ENCODE data around the gene TCAIM.

Gene TCAIM

GRCh38 chr3:44419923-44420650 lies 81.5 kb downstream of the TCAIM start (continued):
- TF ChIP-seq, protein P1, sequence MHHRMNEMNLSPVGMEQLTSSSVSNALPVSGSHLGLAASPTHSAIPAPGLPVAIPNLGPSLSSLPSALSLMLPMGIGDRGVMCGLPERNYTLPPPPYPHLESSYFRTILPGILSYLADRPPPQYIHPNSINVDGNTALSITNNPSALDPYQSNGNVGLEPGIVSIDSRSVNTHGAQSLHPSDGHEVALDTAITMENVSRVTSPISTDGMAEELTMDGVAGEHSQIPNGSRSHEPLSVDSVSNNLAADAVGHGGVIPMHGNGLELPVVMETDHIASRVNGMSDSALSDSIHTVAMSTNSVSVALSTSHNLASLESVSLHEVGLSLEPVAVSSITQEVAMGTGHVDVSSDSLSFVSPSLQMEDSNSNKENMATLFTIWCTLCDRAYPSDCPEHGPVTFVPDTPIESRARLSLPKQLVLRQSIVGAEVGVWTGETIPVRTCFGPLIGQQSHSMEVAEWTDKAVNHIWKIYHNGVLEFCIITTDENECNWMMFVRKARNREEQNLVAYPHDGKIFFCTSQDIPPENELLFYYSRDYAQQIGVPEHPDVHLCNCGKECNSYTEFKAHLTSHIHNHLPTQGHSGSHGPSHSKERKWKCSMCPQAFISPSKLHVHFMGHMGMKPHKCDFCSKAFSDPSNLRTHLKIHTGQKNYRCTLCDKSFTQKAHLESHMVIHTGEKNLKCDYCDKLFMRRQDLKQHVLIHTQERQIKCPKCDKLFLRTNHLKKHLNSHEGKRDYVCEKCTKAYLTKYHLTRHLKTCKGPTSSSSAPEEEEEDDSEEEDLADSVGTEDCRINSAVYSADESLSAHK (tag by site-specific recombination; IDR thresholded peaks at IDR 0.05): no peak
- TF ChIP-seq ZNF610 (tag by site-specific recombination; IDR thresholded peaks at IDR 0.05; ENCODE audit: borderline replicate concordance) (no peak), ZNF24 (tag by site-specific recombination; IDR thresholded peaks at IDR 0.05) (no peak), SCRT1 (tag by site-specific recombination; IDR thresholded peaks at IDR 0.05; ENCODE audit: borderline replicate concordance) (no peak), ZNF596 (tag by site-specific recombination; IDR thresholded peaks at IDR 0.05) (no peak), CTCF (tag by site-specific recombination; IDR thresholded peaks at IDR 0.05) (no peak), ZNF19 (tag by site-specific recombination; IDR thresholded peaks at IDR 0.05; ENCODE audit: low read depth) (no peak), ZNF837 (tag by site-specific recombination; IDR thresholded peaks at IDR 0.05) (no peak), ZNF23 (tag by site-specific recombination; IDR thresholded peaks at IDR 0.05; ENCODE audit: borderline replicate concordance) (no peak), ZNF670 (tag by site-specific recombination; IDR thresholded peaks at IDR 0.05; ENCODE audit: low read depth) (no peak), ATF2 (tag by site-specific recombination; IDR thresholded peaks at IDR 0.05; ENCODE audit: low read depth) (no peak), ZNF529 (tag by site-specific recombination; IDR thresholded peaks at IDR 0.05; ENCODE audit: insufficient replicate concordance) (no peak)
- TF ChIP-seq, protein P2, sequence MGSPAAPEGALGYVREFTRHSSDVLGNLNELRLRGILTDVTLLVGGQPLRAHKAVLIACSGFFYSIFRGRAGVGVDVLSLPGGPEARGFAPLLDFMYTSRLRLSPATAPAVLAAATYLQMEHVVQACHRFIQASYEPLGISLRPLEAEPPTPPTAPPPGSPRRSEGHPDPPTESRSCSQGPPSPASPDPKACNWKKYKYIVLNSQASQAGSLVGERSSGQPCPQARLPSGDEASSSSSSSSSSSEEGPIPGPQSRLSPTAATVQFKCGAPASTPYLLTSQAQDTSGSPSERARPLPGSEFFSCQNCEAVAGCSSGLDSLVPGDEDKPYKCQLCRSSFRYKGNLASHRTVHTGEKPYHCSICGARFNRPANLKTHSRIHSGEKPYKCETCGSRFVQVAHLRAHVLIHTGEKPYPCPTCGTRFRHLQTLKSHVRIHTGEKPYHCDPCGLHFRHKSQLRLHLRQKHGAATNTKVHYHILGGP (tag by site-specific recombination; IDR thresholded peaks at IDR 0.05): no peak
- TF ChIP-seq, protein P3, sequence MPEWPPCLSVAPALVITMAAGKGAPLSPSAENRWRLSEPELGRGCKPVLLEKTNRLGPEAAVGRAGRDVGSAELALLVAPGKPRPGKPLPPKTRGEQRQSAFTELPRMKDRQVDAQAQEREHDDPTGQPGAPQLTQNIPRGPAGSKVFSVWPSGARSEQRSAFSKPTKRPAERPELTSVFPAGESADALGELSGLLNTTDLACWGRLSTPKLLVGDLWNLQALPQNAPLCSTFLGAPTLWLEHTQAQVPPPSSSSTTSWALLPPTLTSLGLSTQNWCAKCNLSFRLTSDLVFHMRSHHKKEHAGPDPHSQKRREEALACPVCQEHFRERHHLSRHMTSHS (tag by site-specific recombination; IDR thresholded peaks at IDR 0.05): no peak

DNA sequence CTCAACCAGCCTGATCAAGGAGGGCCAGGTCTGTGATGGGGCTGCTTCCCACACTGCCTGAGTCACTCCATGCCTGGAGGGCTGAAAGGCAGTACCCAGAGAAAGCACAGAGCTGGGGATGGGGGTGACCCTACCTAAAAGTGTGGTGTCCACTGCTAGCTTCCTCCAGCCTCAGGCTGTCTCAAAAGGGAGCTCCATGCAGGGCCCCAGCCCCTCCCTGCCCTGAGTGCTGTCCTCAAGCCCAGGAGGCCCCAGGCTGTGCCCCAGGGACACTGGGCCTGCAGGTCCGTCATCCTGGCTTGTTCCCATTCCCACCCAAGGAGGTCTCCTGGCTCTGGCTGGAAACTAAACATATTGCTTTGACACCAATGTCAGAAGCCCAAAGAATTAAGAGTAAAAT lies 82.1 kb downstream of the TCAIM start:
- Histone ChIP-seq H3K4me1 (ENCODE audit: control insufficient read depth, insufficient read depth, low read length) (no peaks in the 10 kb centered on the region), H3K36me3 (ENCODE audit: control insufficient read depth in 2 of 2, insufficient read depth in 1 of 2, low read length in 2 of 2) (no peaks in the 10 kb centered on the region), H3K9me3 (ENCODE audit: control insufficient read depth, insufficient read depth, low read depth, low read length) (no peaks in the 10 kb centered on the region), H3K4me3 (ENCODE audit: low read depth, low read length) (no peak overlapping the region), H3K27ac (ENCODE audit: extremely low read depth, low read depth, low read length) (no peak overlapping the region)
- ChIA-PET POLR2A (no interaction called here), CTCF (no interaction called here)
- no peak for TF ChIP-seq SCRT2 (tag by site-specific recombination; IDR thresholded peaks at IDR 0.05)
- TF ChIP-seq ZNF510 (tag by site-specific recombination; IDR thresholded peaks at IDR 0.05; ENCODE audit: insufficient replicate concordance): no peak
- TF ChIP-seq ZNF433 (tag by site-specific recombination; IDR thresholded peaks at IDR 0.05; ENCODE audit: low read depth): no peak
- TF ChIP-seq HOXC10 (CRISPR knock-in tag; IDR thresholded peaks at IDR 0.05): no peak
- TF ChIP-seq ZNF473 (tag by site-specific recombination; IDR thresholded peaks at IDR 0.05): no peak
- no peak for TF ChIP-seq ZNF677 (tag by site-specific recombination; IDR thresholded peaks at IDR 0.05)
- no peak for TF ChIP-seq ZBTB1 (tag by site-specific recombination; IDR thresholded peaks at IDR 0.05)

All from HEK293 (cell line).